Femur (tissue), 1 donor: ENCODE results near the gene AKAP9.
"Not testable (repeated sequence)": the region's sequence is repeated elsewhere in the genome, so short reads cannot be mapped to it uniquely, and the experiment has no call there.

Source experiments
- DNase-seq: peaks from one replicate; pipeline ENCODE4 v3.0.0-alpha.2; 2017

Gene AKAP9

GRCh38 chr7:92141161-92141560 lies 200.5 kb downstream of the AKAP9 start:
- DNase-seq: no peak

GRCh38 chr7:92142791-92143190 lies 202.1 kb downstream of the AKAP9 start:
- DNase-seq: not testable (repeated sequence)

GRCh38 chr7:92143192-92143880 lies 202.7 kb downstream of the AKAP9 start:
- DNase-seq: not testable (repeated sequence)

- no peak for DNase-seq
These were observed 209.1 kb downstream of the AKAP9 start for GRCh38 chr7:92149736-92150239.

GRCh38 chr7:92150450-92151017 lies 209.9 kb downstream of the AKAP9 start:
- DNase-seq: no peak

- DNase-seq: no peak
These were observed 214.6 kb downstream of the AKAP9 start for GRCh38 chr7:92155108-92155739.

GRCh38 chr7:92156990-92157389 lies 216.3 kb downstream of the AKAP9 start:
- DNase-seq: no peak

GRCh38 chr7:92158660-92159575 lies 218.3 kb downstream of the AKAP9 start:
- no peak for DNase-seq
